BE2C (cell line): ENCODE data around the gene TTC23.
"Not testable (repeated sequence)": the region's sequence is repeated elsewhere in the genome, so short reads cannot be mapped to it uniquely, and the experiment has no call there.

Experiments used
- DNase-seq: peaks from one replicate; pipeline ENCODE4 v3.0.0-alpha.2; 2020
- H3K27me3 ChIP-seq: fragments of 250-450 bp; sonication (Bioruptor Pico); 2 replicates; pipeline ENCODE4 v1.5.1; 2020; ENCODE audit warnings: mild to moderate bottlenecking
- H3K36me3 ChIP-seq: fragments of 250-450 bp; sonication (Bioruptor Pico); 2 replicates; pipeline ENCODE4 v1.5.1; 2020; ENCODE audit warnings: mild to moderate bottlenecking
- H3K4me1 ChIP-seq: fragments of 250-450 bp; sonication (Bioruptor Pico); 2 replicates; pipeline ENCODE4 v1.5.1; 2020
- H3K4me3 ChIP-seq: 2 replicates; pipeline ENCODE4 v1.5.1; 2011; ENCODE audit warnings: low read depth, low read length
- H3K9me3 ChIP-seq: fragments of 250-450 bp; sonication (Bioruptor Pico); 2 replicates; pipeline ENCODE4 v1.5.1; 2020
- TF ChIP-seq, protein P1 (sequence below): IDR thresholded peaks from 2 replicates; pipeline ENCODE4 v1.5.1; 2012; ENCODE audit warnings: mild to moderate bottlenecking, low read depth, low read length

Gene TTC23

DNA sequence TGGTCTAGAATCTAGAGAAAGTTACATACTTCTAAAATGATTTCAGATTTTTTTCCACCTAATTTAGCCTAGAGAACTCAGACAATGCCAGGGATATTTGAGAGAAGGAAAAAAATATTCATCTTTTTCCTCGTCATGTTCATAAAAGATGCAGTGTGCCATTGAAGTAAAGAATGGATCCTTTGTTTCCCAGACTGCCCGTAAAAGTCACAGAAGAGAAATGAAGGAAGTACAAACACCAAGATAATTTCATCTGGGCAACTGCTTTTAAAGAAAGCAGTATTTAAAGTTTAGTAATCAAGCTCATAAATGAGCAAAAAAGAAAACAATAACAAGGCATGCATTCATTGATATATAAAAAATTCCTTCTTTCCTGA is 47.2 kb downstream of the TTC23 start:
- H3K36me3 ChIP-seq: no peaks in the 10 kb centered on the region
- H3K9me3 ChIP-seq: no peaks in the 10 kb centered on the region
- no peak overlapping the region for H3K4me3 ChIP-seq
- DNase-seq: no peak
- H3K27me3 ChIP-seq: no peaks in the 10 kb centered on the region
- no peaks in the 10 kb centered on the region for H3K4me1 ChIP-seq
- TF ChIP-seq, protein P1, sequence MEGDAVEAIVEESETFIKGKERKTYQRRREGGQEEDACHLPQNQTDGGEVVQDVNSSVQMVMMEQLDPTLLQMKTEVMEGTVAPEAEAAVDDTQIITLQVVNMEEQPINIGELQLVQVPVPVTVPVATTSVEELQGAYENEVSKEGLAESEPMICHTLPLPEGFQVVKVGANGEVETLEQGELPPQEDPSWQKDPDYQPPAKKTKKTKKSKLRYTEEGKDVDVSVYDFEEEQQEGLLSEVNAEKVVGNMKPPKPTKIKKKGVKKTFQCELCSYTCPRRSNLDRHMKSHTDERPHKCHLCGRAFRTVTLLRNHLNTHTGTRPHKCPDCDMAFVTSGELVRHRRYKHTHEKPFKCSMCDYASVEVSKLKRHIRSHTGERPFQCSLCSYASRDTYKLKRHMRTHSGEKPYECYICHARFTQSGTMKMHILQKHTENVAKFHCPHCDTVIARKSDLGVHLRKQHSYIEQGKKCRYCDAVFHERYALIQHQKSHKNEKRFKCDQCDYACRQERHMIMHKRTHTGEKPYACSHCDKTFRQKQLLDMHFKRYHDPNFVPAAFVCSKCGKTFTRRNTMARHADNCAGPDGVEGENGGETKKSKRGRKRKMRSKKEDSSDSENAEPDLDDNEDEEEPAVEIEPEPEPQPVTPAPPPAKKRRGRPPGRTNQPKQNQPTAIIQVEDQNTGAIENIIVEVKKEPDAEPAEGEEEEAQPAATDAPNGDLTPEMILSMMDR: no peak

DNA sequence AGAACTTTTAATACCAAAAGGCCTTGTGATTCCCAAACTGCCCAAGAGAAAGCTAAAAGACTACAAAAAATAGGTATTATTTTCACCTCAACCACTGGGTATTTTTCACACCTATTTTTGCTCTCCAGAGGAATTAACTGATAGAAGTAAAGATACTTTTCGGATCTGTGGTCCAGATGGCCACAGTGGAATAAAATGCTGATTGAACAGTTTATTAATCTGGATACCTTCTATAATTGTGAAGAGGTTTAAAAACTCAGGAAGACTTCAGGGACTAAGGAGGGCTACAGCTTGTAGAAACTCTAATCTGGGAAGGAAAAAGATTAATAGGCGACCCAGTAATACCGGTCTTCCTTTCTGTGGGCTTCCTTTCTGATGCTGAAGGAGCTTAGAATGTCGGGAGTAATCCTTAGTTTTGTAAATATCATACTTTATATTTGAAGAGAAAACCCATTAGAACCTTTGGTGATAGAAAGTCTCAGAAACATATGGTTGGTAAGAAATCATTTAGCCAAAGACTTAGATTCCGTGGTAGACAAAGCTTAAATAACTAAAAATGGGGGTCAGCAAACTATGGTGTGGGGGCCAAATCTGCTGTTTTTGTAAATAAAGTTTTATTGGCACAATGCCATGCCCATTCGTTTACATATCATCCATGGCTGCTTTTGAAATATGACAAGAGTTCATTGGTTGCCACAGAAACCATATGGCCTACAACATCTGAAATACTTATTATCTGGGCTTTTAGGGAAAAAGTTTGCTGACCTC is 47.8 kb downstream of the TTC23 start:
- no peaks in the 10 kb centered on the region for H3K27me3 ChIP-seq
- no peaks in the 10 kb centered on the region for H3K4me1 ChIP-seq
- no peak for DNase-seq
- TF ChIP-seq, protein P1: no peak
- no peaks in the 10 kb centered on the region for H3K36me3 ChIP-seq
- no peaks in the 10 kb centered on the region for H3K9me3 ChIP-seq
- no peak overlapping the region for H3K4me3 ChIP-seq

DNA sequence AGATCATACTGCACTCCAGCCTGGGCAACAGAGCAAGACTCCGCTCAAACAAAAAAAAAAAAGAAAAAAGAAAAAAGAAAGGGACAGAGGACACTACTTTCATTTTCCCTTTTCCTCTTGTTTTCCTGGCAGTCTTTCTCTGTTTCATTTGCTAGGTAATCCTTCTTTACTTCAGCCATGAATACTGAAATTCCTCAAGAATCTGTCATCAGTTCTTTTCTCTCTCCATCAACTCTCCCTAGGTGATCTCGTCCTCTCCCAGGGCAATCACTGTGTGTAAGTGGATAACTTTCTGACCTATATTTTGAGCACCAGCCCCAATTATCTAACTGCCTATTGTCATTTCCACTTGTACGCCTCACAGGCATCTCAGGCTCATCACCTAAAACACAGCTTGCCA is 51.5 kb downstream of the TTC23 start:
- TF ChIP-seq, protein P1: no peak
- Histone ChIP-seq H3K27me3 (no peaks in the 10 kb centered on the region), H3K36me3 (no peaks in the 10 kb centered on the region), H3K4me1 (no peaks in the 10 kb centered on the region), H3K9me3 (no peaks in the 10 kb centered on the region), H3K4me3 (no peak overlapping the region)
- DNase-seq: no peak

DNA sequence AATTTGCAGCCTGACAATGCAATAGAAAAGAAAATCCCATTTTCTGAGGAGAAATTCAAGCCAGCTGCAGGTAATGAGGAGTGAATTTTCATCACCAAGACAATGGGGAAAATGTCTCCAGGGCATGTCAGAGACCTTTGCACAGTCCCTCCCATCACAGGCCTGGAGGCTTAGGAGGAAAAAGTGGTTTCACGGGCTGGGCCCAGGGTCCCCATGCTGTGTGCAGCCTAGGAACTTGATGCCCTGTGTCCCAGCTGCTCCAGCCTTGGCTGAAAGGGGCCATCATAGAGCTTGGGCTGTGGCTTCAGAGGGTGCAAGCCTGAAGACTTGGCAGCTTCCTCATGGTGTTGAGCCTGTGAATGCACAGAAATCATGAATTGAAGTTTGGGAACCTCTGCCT is 57.2 kb downstream of the TTC23 start:
- not testable (repeated sequence) for H3K4me1 ChIP-seq, H3K4me3 ChIP-seq, H3K9me3 ChIP-seq, H3K36me3 ChIP-seq, H3K27me3 ChIP-seq, DNase-seq

DNA sequence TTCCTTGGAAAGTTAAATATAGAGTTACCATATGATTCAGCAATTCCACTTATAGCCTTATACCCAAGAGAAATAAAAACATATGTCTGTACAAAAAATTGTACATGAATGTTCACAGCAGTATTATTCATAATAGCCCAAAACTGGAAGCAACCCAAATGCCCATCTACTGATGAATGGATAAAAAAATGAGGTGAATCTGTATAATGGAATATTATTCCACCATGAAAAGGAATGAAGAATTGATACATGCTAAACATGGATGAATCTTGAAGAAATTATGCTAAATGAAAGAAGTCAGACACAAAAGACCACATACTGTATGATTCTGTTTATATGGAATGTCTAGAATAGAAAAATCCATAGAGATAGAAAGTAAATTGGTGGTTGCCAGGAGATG is 61.4 kb downstream of the TTC23 start:
- TF ChIP-seq, protein P1: no peak
- no peaks in the 10 kb centered on the region for H3K4me1 ChIP-seq
- no peak for DNase-seq
- no peaks in the 10 kb centered on the region for H3K36me3 ChIP-seq
- H3K27me3 ChIP-seq: no peaks in the 10 kb centered on the region
- H3K4me3 ChIP-seq: no peak overlapping the region
- H3K9me3 ChIP-seq: no peaks in the 10 kb centered on the region

DNA sequence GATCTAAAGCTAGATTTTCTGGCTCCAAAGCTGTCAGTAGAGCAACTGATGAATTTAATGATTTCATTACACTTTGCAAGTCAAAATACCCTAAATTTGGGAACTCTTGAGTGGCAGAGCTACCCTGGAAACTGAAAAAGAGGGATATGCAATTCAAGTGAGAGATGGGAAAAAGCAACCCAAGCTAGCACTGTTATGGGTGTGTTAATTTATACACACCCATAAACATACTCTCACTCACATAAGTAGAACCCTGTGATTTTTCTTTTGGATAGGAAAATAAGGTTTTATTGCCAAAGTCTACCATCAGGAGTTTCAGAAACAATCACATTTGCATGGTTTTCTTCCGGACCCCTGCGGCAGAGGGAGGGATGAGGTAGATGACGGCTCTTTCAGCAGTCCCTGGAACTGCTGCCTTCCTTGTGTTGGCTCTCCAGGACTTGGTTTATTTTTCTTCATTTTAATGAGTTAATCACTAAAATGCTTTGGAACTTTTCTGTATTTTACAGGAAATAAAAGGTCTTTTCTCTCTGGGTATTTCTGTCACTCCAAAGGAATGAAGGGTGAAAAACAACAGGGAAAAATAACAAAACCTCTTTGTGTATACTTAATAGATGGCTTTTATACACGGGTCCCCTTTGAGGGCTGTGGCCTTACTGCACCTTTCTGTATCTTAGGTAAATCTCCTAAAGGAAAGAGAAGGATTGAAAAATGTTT is 63.8 kb downstream of the TTC23 start:
- H3K9me3 ChIP-seq: no peaks in the 10 kb centered on the region
- no peak for DNase-seq
- H3K27me3 ChIP-seq: no peaks in the 10 kb centered on the region
- no peaks in the 10 kb centered on the region for H3K36me3 ChIP-seq
- TF ChIP-seq, protein P1: no peak
- H3K4me3 ChIP-seq: no peak overlapping the region
- peaks cover 15% of the 10 kb centered on the region for H3K4me1 ChIP-seq
